ENCODE measurements around the gene PTGFR. TPM values are rescaled to one million over a fixed set of nuclear protein-coding genes. Genes with fewer than 3 reads are reported as not detected.

PTGFR gene
- total and polyA plus RNA-seq, 2 of the 13 experiments (the other 11 are each of a cell fraction or from before 2014, with no cell fraction given): not detected

- Histone ChIP-seq H3K9me3 (ENCODE audit: low read length) (peaks cover 28% of the 10 kb centered on the region), H2AFZ (ENCODE audit: low read length) (no peak overlapping the region), H3K27ac (ENCODE audit: extremely low read length, insufficient read depth, low read length) (no peak overlapping the region), H3K27me3 (ENCODE audit: control insufficient read depth in 1 of 2, insufficient read depth in 2 of 2, low read length in 2 of 2) (no peaks in the 10 kb centered on the region), H3K4me1 (ENCODE audit: insufficient read depth, low read length) (no peaks in the 10 kb centered on the region), H3K4me3 (replicated peaks in 1 of 3; ENCODE audit: insufficient read depth in 1 of 3, low read depth in 2 of 3, low read length in 3 of 3) (no peak overlapping the region), H3K36me3 (replicated peaks in 1 of 2; ENCODE audit: control insufficient read depth in 1 of 2, insufficient read depth in 2 of 2, low read length in 2 of 2) (no peaks in the 10 kb centered on the region), H4K20me1 (ENCODE audit: insufficient read depth, low read length) (no peaks in the 10 kb centered on the region), H3K4me2 (ENCODE audit: low read depth, low read length) (no peak overlapping the region), H3K9ac (ENCODE audit: insufficient read depth, low read depth, low read length) (no peak overlapping the region), H3K79me2 (ENCODE audit: insufficient read depth, low read length) (no peaks in the 10 kb centered on the region)
- ATAC-seq (no peak), FAIRE-seq (no peak), DNase-seq (ENCODE audit: low spot score) (no peak)
- intact Hi-C loops (cut with micrococcal nuclease; ENCODE audit: unreplicated experiment): no loop called here
- ChIA-PET CTCF (ENCODE audit: low intra/inter-chr PET ratio, low total read pairs) (no interaction called here), POLR2A (no interaction called here)
- WGBS (ENCODE audit: low lambda C conversion rate): 0% methylated on average over 1 of the region's 1 CpG
- no TSS peak for BruUV-seq (replicated peaks)
- TF ChIP-seq POLR2A (IDR thresholded peaks at IDR 0.05; ENCODE audit: insufficient read depth in 1 of 2, low read depth in 2 of 2, low read length in 2 of 2) (no peak), SKI (IDR thresholded peaks at IDR 0.05; ENCODE audit: partially characterized antibody) (no peak), ZNF513 (CRISPR knock-in tag; conservative IDR thresholded peaks at IDR 0.05) (no peak), FOXJ3 (CRISPR knock-in tag; IDR thresholded peaks at IDR 0.05; ENCODE audit: borderline replicate concordance) (no peak), SIX4 (CRISPR knock-in tag; IDR thresholded peaks at IDR 0.05) (no peak)
- TF ChIP-seq, protein P1, sequence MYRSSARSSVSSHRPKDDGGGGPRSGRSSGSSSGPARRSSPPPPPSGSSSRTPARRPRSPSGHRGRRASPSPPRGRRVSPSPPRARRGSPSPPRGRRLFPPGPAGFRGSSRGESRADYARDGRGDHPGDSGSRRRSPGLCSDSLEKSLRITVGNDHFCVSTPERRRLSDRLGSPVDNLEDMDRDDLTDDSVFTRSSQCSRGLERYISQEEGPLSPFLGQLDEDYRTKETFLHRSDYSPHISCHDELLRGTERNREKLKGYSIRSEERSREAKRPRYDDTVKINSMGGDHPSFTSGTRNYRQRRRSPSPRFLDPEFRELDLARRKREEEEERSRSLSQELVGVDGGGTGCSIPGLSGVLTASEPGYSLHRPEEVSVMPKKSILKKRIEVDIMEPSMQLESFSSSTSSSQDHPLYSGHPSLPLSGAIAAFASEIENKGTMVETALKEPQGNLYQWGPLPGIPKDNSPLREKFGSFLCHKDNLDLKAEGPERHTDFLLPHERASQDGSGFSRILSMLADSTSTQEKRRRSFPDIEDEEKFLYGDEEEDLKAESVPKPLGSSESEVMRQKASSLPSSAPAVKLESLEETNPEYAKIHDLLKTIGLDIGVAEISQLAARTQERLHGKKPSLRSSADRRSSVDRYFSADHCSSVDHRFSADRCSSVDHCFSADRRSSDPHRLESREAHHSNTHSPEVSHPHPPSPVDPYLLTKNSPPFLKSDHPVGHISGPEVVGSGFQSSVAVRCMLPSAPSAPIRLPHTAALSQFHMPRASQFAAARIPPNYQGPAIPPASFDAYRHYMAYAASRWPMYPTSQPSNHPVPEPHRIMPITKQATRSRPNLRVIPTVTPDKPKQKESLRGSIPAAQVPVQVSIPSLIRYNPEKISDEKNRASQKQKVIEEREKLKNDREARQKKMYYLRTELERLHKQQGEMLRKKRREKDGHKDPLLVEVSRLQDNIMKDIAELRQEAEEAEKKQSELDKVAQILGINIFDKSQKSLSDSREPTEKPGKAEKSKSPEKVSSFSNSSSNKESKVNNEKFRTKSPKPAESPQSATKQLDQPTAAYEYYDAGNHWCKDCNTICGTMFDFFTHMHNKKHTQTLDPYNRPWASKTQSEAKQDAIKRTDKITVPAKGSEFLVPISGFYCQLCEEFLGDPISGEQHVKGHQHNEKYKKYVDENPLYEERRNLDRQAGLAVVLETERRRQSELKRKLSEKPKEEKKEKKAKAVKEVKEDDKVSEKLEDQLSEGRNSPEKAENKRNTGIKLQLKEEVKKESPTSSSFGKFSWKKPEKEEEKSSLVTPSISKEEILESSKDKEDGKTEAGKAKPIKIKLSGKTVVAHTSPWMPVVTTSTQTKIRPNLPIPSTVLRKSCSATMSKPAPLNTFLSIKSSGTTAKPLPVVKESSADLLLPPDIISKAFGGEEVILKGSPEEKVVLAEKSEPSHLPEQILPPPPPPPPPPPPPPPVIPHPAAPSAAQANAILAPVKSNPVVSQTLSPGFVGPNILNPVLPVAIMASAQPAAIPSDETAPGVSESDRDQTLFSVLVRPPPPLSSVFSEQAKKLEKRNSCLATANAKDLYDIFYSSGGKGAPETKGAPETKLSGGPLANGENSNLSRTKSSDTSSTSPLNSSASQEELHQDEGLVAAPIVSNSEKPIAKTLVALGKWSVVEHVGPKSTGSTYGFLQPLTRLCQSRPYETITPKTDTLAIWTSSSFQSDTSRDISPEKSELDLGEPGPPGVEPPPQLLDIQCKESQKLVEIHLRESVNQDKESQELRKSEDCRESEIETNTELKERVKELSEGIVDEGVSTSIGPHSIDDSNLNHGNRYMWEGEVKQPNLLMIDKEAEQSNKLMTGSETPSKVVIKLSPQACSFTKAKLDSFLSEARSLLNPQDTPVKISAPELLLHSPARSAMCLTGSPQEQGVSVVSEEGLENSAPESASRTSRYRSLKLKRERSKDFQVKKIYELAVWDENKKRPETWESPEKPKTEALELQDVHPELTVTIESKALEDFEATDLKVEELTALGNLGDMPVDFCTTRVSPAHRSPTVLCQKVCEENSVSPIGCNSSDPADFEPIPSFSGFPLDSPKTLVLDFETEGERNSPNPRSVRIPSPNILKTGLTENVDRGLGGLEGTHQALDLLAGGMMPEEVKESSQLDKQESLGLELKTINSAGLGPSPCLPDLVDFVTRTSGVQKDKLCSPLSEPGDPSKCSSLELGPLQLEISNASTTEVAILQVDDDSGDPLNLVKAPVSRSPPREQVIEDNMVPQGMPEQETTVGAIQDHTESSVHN (CRISPR knock-in tag; IDR thresholded peaks at IDR 0.05): no peak
- in situ Hi-C loops (cut with HindIII; ENCODE audit: extremely low pct_ligation_motif_present, low pct_unique_long_range_greater_than_20kb): no loop called here
Observed at GRCh38 chr1:78464449-78464891, 26.3 kb upstream of the PTGFR start.

Data from HepG2 (cell line).